ENCODE results near the gene TSSC4. TPM values are rescaled to one million over a fixed set of nuclear protein-coding genes. Genes with fewer than 3 reads are reported as not detected.
A peak's percentile ranks its signal among the peaks of the same experiment; 100 is the strongest.

The TSSC4 gene
- total RNA-seq, 4 donors from 2014 or later = 54.8 to 70.2 (median 66.3) TPM

- Histone ChIP-seq H3K4me1 (peaks cover under 1 to 74% (median 26%) of the 10 kb centered on the region in 3 donors), H3K27me3 (no peaks in the 10 kb centered on the region), H3K27ac (peak overlapping the region in 3 of 4 donors; percentile 99 to 100 (median 100)), H3K4me3 (no peak overlapping the region), H3K9me3 (no peaks in the 10 kb centered on the region), H3K36me3 (peaks cover 0 to 87% of the 10 kb centered on the region in 2 donors)
- TF ChIP-seq POLR2A (IDR thresholded peaks at IDR 0.05) = no peak
- no peak for ATAC-seq
- WGBS, 2 donors (ENCODE audit: low coverage in 1 of 2) = 67% methylated on average over 1 of the region's 8 CpGs; no CpG with 5 or more reads in 1 of the 2 donors
These were observed 5.8 kb upstream of the TSSC4 start for GRCh38 chr11:2394818-2395105.

- Histone ChIP-seq H3K27me3 (no peaks in the 10 kb centered on the region), H3K4me3 (no peak overlapping the region), H3K27ac (peak overlapping the region in 3 of 4 donors; percentile 99 to 100 (median 100)), H3K4me1 (peaks cover 0 to 71% (median 22%) of the 10 kb centered on the region in 3 donors), H3K9me3 (no peaks in the 10 kb centered on the region), H3K36me3 (peaks cover 0 to 86% of the 10 kb centered on the region in 2 donors)
- ATAC-seq = no peak
- TF ChIP-seq CTCF (IDR thresholded peaks at IDR 0.05) (no peak), EP300 (IDR thresholded peaks at IDR 0.05) (no peak), POLR2A (IDR thresholded peaks at IDR 0.05) (no peak), POLR2AphosphoS5 (IDR thresholded peaks at IDR 0.05) (no peak)
- no CpG with 5 or more reads among the region's 26 CpGs for WGBS, 2 donors (ENCODE audit: low coverage in 1 of 2)
These were observed 5.3 kb upstream of the TSSC4 start for GRCh38 chr11:2395211-2395730.

DNA sequence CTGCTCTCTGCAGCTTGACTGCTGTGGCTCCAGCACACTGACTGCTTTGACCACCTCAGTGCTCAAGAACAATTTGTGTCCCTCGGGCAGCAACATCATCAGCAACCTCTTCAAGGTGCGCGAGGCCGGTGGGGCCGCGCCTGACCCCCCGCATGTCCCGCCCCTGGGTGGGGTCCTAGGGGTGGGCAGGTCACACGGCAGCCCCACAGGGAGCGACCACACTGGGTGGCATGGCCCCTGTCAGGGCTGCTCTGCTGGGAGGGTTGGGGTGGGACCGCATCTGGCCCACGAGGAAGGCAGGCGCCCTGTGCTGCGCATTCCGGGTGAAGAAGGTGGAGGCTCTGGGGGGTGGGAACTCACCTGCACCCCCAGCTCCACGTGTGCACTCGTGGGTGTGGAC, 4.7 kb upstream of the TSSC4 start:
- peaks cover 0 to 80% of the 10 kb centered on the region in 2 donors for H3K36me3 ChIP-seq
- TF ChIP-seq POLR2A (IDR thresholded peaks at IDR 0.05) (no peak), CTCF (IDR thresholded peaks at IDR 0.05) (no peak), EP300 (IDR thresholded peaks at IDR 0.05) (no peak), POLR2AphosphoS5 (IDR thresholded peaks at IDR 0.05) (no peak)
- ATAC-seq = no peak
- 40% methylated on average over 1 of the region's 17 CpGs; no CpG with 5 or more reads in 1 of the 2 donors for WGBS, 2 donors (ENCODE audit: low coverage in 1 of 2)
- H3K4me3 ChIP-seq = no peak overlapping the region
- peak overlapping the region in 2 of 4 donors; percentile 99 to 100 for H3K27ac ChIP-seq
- peaks cover 0 to 65% (median 19%) of the 10 kb centered on the region in 3 donors for H3K4me1 ChIP-seq
- H3K9me3 ChIP-seq = no peaks in the 10 kb centered on the region
- H3K27me3 ChIP-seq = no peaks in the 10 kb centered on the region

DNA sequence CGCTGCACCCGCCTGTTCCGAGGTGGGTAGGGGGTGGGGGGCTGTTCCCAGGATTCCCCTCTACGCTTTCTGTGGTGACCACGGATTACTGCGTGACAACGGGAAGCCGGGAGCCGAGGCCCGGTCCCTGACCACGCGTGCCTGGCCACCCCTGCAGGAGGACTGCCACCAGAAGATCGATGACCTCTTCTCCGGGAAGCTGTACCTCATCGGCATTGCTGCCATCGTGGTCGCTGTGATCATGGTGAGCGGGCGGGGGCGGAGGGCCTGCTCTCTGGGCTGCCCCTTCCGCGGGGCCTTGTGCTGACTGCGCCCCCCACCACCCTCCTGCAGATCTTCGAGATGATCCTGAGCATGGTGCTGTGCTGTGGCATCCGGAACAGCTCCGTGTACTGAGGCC, 4.1 kb upstream of the TSSC4 start:
- H3K36me3 ChIP-seq = peaks cover 0 to 74% of the 10 kb centered on the region in 2 donors
- no peak overlapping the region for H3K4me3 ChIP-seq
- peak overlapping the region in 3 of 4 donors; percentile 31 to 100 (median 99) for H3K27ac ChIP-seq
- H3K27me3 ChIP-seq = no peaks in the 10 kb centered on the region
- no peak for ATAC-seq
- peaks cover 0 to 62% (median 15%) of the 10 kb centered on the region in 3 donors for H3K4me1 ChIP-seq
- no peaks in the 10 kb centered on the region for H3K9me3 ChIP-seq
- 64% methylated on average over 5 of the region's 26 CpGs; no CpG with 5 or more reads in 1 of the 2 donors for WGBS, 2 donors (ENCODE audit: low coverage in 1 of 2)
- TF ChIP-seq POLR2AphosphoS5 (IDR thresholded peaks at IDR 0.05) (no peak), POLR2A (IDR thresholded peaks at IDR 0.05) (no peak), EP300 (IDR thresholded peaks at IDR 0.05) (no peak), CTCF (IDR thresholded peaks at IDR 0.05) (no peak)

GRCh38 chr11:2397005-2397404, 3.5 kb upstream of the TSSC4 start:
- H3K27ac ChIP-seq = peak overlapping the region in 2 of 4 donors; percentile 99 to 100
- ATAC-seq = no peak
- no peaks in the 10 kb centered on the region for H3K27me3 ChIP-seq
- TF ChIP-seq CTCF (IDR thresholded peaks at IDR 0.05) = no peak
- no peak for TF ChIP-seq POLR2A (IDR thresholded peaks at IDR 0.05)
- TF ChIP-seq EP300 (IDR thresholded peaks at IDR 0.05) = no peak
- no peak for TF ChIP-seq POLR2AphosphoS5 (IDR thresholded peaks at IDR 0.05)
- no peaks in the 10 kb centered on the region for H3K9me3 ChIP-seq
- no peak overlapping the region for H3K4me3 ChIP-seq
- H3K4me1 ChIP-seq = peaks cover 0 to 62% (median 20%) of the 10 kb centered on the region in 3 donors
- 93% methylated on average over 3 of the region's 12 CpGs; no CpG with 5 or more reads in 1 of the 2 donors for WGBS, 2 donors (ENCODE audit: low coverage in 1 of 2)
- peaks cover 0 to 70% of the 10 kb centered on the region in 2 donors for H3K36me3 ChIP-seq

Measured in gastroesophageal sphincter (tissue), 4 donors.